Fibroblast of the aortic adventitia (primary cell): ENCODE data around the gene MTG1. TPM values are rescaled to one million over a fixed set of nuclear protein-coding genes. Genes with fewer than 3 reads are reported as not detected.
"Not testable (repeated sequence)": the region's sequence is repeated elsewhere in the genome, so short reads cannot be mapped to it uniquely, and the experiment has no call there.

ENCODE experiments used
- DNase-seq: peaks from one replicate; pipeline ENCODE4 v3.0.0-alpha.2; 2010; ENCODE audit warnings: low read depth
- H3K4me3 ChIP-seq: 2 replicates; pipeline ENCODE4 v1.5.1; 2011; ENCODE audit warnings: low read depth, mild to moderate bottlenecking, control low read depth, low read length, moderate library complexity
- CTCF ChIP-seq: IDR thresholded peaks from 2 replicates; pipeline ENCODE4 v1.5.1; 2011; ENCODE audit warnings: mild to moderate bottlenecking, low read length, control low read depth, inconsistent platforms; ENCODE audit not compliant: insufficient read depth
- total RNA-seq: library from RNA; depleted of rRNA; stranded (reverse); fragments of >200 nt; gene quantifications from 2 replicates; pipeline ENCODE4 v1.2.3, GENCODE V29; 2012; ENCODE audit warnings: low replicate concordance

Gene MTG1
- total RNA-seq, 1 donor: 25.4 TPM

- peak within 1 kb of the TSS; percentile 74 for H3K4me3 ChIP-seq
- peak; percentile 56 for DNase-seq
- TF ChIP-seq CTCF: no peak
These were observed 14.7 kb upstream of the MTG1 start, which contains the start of gene PAOX for GRCh38 chr10:133379152-133379800. TSS of gene PAOX (plus strand) at chr10:133379262. CDS start at chr10:133379317, 55 bp downstream.

GRCh38 chr10:133379801-133380666, 13.9 kb upstream of the MTG1 start:
- no peak for TF ChIP-seq CTCF
- no peak for DNase-seq
- peak overlapping the region; percentile 65 for H3K4me3 ChIP-seq

GRCh38 chr10:133381036-133381435, 12.9 kb upstream of the MTG1 start:
- no peak for DNase-seq
- H3K4me3 ChIP-seq: no peak overlapping the region
- no peak for TF ChIP-seq CTCF

GRCh38 chr10:133383551-133383950, 10.4 kb upstream of the MTG1 start:
- no peak for DNase-seq
- H3K4me3 ChIP-seq: no peak overlapping the region
- TF ChIP-seq CTCF: no peak

GRCh38 chr10:133384071-133384470, 9.9 kb upstream of the MTG1 start:
- no peak for TF ChIP-seq CTCF
- H3K4me3 ChIP-seq: no peak overlapping the region
- no peak for DNase-seq

GRCh38 chr10:133385214-133385613, 8.7 kb upstream of the MTG1 start:
- no peak for TF ChIP-seq CTCF
- no peak overlapping the region for H3K4me3 ChIP-seq
- no peak for DNase-seq

GRCh38 chr10:133386951-133387350, 7.0 kb upstream of the MTG1 start:
- DNase-seq, H3K4me3 ChIP-seq: not testable (repeated sequence)
